Measurements from ENCODE around the gene TM4SF1.
A peak's percentile ranks its signal among the peaks of the same experiment; 100 is the strongest.

Gene TM4SF1

DNA sequence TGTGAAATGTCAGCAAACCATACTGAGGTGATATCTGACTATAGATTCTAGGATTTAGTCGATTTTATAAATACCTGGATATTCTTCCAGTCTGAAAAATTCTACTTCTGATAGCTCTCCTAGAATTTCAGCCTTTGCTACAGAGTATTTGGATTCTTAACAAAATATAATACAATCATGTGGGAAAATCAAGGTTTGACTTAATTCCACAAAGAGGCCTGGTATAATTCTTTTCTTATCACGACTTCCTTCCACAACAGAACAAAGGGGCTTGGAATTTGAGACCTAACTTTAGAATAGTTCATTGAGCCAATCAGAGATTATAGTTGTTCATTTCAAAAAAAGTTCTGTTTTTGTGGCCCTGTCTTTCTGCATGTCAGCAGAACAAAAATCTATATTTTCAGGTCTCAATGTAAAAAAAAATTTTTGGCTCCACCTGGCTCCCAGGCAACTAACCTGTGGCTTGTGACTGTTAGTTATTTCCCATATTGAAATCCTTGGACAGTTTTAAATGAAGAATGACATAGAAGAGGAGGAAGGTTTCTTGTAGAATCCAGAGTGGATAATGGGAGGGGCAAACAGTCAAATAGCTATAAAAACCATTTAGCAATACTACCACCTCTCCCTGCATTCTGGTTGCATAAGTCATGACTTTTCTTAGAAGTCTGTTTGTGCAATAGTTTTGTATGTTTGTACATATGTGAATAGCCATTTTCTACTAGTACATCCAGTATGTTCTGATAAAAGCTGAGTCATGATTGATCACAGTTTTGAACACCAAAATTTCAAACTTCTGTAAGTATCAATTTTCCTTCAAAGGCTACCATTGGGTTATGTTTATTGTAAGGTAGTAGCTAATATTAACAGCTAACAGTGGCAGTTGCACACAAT, 4.0 kb downstream of the TM4SF1 start:
- DNase-seq: no peak

- DNase-seq: no peak
Observed at GRCh38 chr3:149371723-149372114, 5.7 kb downstream of the TM4SF1 start.

GRCh38 chr3:149371001-149371722, 6.3 kb downstream of the TM4SF1 start:
- DNase-seq: no peak

GRCh38 chr3:149369991-149370866, 7.2 kb downstream of the TM4SF1 start:
- no peak for DNase-seq

DNA sequence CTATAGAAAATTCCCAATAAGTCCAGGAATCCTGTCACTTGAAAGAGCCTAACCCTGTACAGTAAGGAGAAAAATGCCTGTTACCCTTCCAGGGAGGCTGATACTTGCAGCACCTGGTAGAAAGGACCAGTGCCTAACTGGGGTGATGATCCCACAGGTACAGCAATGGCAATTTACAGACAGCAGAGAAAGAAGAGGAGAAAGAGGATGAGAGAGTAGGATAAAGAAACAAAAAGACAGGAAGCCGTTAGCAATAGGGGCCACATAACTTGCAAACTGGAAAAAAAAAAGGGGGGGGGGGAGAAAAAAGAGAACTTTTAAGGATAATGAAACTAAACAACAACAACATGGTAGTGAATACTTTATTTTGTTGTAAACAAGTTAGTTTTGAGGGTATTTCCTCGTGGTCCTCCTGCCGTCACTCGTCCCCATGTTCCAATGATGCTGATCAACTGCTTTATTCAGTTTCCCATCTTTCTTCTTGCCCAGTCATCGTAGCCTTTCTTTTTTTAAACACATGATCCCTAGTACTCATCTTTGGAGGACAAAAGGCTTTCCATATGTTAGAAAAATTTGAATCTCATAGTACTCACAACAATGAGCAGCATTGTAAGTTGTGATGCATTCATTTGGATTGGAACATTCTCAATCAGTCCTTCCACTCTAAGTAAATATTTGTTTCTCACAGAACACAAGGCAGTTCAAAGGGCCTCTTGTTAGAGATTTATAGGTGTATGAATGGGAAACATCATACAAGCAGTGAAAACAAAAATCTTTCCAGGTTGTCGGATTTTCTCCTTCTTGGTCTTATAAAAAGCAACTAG, 8.6 kb downstream of the TM4SF1 start:
- DNase-seq: no peak

DNA sequence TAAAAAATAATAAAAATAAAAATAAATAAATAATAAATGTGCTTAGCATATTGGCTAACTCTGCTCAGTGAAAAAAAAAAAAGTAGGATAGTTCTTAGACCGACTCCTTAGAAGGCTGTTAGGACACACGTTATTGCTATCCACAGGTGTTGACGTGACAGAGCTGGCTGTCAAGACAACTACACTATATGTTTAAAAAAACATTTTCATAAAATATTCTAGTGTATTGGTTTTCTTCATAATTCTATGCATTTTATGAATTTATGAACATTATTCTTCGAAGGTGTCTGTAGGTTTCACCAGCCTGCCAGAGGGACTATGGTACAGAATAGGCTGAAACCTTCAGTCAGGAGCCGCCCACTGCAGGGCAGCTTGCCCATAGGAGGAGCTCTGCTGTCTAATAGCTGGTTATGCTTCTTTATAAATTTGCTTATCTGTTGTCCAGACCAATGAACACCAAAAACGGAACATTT, 9.2 kb downstream of the TM4SF1 start:
- DNase-seq: no peak

DNA sequence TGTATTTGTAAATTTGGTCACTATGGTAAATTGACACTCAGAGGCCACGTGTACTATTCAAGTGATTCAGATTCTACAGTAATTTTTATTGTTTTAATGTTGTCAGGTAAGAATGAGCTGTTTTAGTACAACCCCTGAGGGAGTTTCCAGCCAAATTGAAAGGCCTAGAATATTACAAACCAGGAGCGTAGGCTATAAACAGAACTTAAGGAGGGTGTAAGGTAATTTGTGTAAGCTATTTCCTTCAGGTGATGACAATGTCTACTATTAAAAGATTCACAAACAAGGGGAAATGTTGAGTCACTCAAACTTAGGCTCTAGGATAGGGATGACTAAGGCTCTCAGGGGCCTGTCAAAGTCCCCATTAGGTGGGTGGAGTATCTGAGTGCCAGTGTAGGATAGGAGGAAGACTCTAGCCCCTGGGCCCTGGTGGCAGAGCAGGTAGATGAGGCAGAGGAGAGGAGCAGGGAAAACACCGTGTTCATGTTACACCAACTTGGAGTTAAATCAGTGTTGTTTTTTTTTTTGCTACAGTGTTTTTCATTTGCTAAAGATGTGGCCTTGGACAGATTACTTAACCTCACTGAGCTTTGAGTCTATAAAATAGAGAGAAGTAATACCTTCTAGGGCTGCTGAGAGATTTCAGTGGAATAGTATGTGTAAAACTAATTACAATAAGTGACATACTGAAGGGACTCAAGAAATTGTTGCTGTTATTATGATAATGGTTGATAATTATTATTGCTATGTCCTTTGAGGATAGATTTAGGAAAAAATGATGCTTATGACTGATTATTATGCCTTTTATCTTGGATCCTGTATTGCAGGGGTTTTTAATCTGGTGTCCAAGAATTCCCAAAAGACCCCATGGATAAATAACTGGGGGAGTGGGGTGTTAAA, 10.3 kb downstream of the TM4SF1 start:
- DNase-seq: no peak

DNA sequence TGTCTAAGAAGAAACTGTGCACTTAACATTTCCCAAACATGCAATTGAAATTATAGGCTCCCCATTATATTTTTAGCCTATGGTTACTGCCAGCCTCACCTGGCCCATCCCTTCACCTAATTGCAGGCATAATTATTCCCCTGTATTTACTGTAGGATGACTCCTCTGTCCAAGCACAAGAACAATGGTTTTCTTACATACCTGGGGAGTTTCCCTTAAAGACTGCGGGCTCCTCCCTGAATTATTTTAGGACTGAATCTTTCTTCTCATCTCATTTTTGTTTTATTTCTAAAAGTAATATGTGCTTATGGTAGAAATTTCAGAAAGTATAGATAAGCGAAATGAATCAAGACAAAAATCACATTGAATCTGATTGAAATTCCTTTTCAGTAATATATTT, 11.4 kb downstream of the TM4SF1 start:
- no peak for DNase-seq

- DNase-seq: no peak
Observed at GRCh38 chr3:149364624-149365023, 12.8 kb downstream of the TM4SF1 start.

- DNase-seq: no peak
Observed at GRCh38 chr3:149363053-149363452, 14.4 kb downstream of the TM4SF1 start.

- DNase-seq: no peak
Observed at GRCh38 chr3:149362366-149362765, 15.1 kb downstream of the TM4SF1 start.

- no peak for DNase-seq
Observed at GRCh38 chr3:149356630-149357029, 20.8 kb downstream of the TM4SF1 start.

DNA sequence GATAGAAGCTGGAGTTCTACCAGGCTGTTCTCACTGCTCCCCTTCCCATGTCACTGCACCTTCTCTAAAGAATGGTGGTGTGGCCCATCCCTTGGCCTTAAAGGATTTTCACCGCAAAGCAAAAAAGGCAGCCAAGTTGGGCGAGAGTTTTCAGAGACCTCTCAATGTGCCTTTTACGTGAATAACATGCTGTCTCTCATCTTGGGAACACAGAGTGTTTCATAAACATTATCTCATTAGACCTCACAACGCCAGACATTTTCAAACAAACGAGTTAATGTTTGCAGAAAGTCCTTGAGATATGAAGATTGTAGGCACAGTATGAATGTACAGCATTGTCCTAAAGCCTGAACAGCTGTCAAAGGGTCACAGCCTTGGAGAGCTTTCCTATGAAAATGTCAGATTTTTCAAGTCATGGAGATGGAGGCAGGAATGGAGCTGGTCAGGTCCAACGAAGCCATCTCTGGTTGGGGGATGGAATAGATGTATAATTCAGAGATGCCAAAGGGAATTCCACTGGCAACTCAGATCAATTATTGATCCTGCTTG, 21.3 kb downstream of the TM4SF1 start:
- DNase-seq: no peak

- DNase-seq: no peak
Observed at GRCh38 chr3:149353581-149354184, 23.8 kb downstream of the TM4SF1 start.

DNA sequence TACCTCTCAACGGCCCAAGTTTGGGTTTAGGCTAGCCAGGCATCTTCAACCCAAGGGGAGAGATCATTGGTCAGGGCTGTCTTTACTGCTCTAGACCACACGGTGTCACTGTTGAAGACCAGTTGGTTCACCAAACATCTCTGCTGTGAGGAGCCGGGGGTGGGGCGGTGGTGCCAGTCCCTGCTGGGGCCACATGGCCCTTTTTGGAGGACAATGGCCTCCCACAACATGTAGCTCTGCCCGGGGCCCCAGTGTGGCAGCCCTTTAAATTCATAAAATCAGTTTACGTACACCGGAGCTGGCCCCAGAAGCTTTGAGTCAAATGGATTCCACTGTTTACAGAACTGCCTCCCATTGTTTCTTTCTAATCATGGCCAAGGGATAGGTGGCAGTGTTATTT, 24.9 kb downstream of the TM4SF1 start:
- peak; percentile 50 for DNase-seq

DNA sequence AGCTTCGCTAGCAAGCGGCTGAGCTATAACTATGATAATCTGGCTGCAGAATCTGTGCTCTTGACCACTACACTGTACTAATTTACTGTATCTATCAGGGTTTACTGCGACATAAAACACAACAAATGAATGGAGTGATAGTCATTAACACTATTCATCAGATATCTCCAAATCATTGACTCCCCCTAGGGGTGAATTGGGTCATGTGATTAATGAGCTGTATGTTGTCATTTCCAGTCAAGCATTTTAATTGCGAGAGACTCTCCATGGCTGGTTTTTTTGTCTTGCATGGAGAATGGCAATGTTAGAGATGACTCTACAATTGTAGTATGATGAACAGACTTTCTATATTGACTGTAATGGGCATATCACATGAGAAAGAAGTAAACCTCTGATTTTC, 33.5 kb downstream of the TM4SF1 start:
- no peak for DNase-seq

- DNase-seq: no peak
Observed at GRCh38 chr3:149342413-149343380, 34.8 kb downstream of the TM4SF1 start.

GRCh38 chr3:149340310-149340933, 37.0 kb downstream of the TM4SF1 start:
- no peak for DNase-seq

GRCh38 chr3:149339931-149340309, 37.5 kb downstream of the TM4SF1 start:
- DNase-seq: no peak

Data from stimulated activated CD8-positive, alpha-beta memory T cell treated with anti-CD3 and anti-CD28 coated beads, Interleukin-4, amount 100 ng/mL, for 48 hours (primary cell).